ENCODE data around the gene KRTAP19-5. TPM values are rescaled to one million over a fixed set of nuclear protein-coding genes. Genes with fewer than 3 reads are reported as not detected.

KRTAP19-5 gene
- not detected in 2 replicates for total RNA-seq (2021)
- Bru-seq, nascent RNA, result not detected
- BruChase-seq, experiment 1, labeled RNA remaining after a 2-hour chase, result not detected
- BruChase-seq, experiment 2, labeled RNA remaining after a 6-hour chase, result not detected
- long read RNA-seq, result 0 reads

- BruUV-seq (replicated peaks), result no TSS peak
- Histone ChIP-seq H3K4me2 (no peak within 1 kb of the TSS), H4K20me1 (ENCODE audit: insufficient read depth) (no peaks in the 10 kb centered on the region), H3K4me3 (no peak within 1 kb of the TSS), H3F3A (ENCODE audit: insufficient read depth, low read depth) (no peaks in the 10 kb centered on the region), H3K27me3 (ENCODE audit: insufficient read depth, low read depth) (no peaks in the 10 kb centered on the region), H3K79me2 (ENCODE audit: low read depth) (no peaks in the 10 kb centered on the region), H3K9me3 (ENCODE audit: insufficient read depth, low read depth) (no peaks in the 10 kb centered on the region), H2AFZ (no peak within 1 kb of the TSS), H3K9me2 (ENCODE audit: insufficient read depth) (no peaks in the 10 kb centered on the region), H3K36me3 (ENCODE audit: low read depth) (no peaks in the 10 kb centered on the region), H3K4me1 (replicated peaks; ENCODE audit: insufficient read depth) (no peaks in the 10 kb centered on the region), H3K27ac (no peak within 1 kb of the TSS)
- ChIA-PET POLR2A (ENCODE audit: unreplicated experiment) (no interaction called here), CTCF (no interaction called here)
- no peak for DNase-seq
- TF ChIP-seq EZH2 (IDR thresholded peaks at IDR 0.05; ENCODE audit: low read depth), result no peak
- TF ChIP-seq, protein P1, sequence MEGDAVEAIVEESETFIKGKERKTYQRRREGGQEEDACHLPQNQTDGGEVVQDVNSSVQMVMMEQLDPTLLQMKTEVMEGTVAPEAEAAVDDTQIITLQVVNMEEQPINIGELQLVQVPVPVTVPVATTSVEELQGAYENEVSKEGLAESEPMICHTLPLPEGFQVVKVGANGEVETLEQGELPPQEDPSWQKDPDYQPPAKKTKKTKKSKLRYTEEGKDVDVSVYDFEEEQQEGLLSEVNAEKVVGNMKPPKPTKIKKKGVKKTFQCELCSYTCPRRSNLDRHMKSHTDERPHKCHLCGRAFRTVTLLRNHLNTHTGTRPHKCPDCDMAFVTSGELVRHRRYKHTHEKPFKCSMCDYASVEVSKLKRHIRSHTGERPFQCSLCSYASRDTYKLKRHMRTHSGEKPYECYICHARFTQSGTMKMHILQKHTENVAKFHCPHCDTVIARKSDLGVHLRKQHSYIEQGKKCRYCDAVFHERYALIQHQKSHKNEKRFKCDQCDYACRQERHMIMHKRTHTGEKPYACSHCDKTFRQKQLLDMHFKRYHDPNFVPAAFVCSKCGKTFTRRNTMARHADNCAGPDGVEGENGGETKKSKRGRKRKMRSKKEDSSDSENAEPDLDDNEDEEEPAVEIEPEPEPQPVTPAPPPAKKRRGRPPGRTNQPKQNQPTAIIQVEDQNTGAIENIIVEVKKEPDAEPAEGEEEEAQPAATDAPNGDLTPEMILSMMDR (conservative IDR thresholded peaks at IDR 0.05), result no peak
- intact Hi-C loops (cut with micrococcal nuclease; ENCODE audit: unreplicated experiment), result no loop called here
Measured at GRCh38 chr21:30502041-30502440, at the start of gene KRTAP19-5. Gene KRTAP19-5, minus strand, starts transcription at chr21:30502141. Its CDS starts 51 bp downstream, at chr21:30502090.

- Histone ChIP-seq H3K9me2 (ENCODE audit: insufficient read depth) (no peaks in the 10 kb centered on the region), H4K20me1 (ENCODE audit: insufficient read depth) (no peaks in the 10 kb centered on the region), H3K79me2 (ENCODE audit: low read depth) (no peaks in the 10 kb centered on the region), H3K9me3 (ENCODE audit: insufficient read depth, low read depth) (no peaks in the 10 kb centered on the region), H2AFZ (no peak within 1 kb of the TSS), H3K4me1 (replicated peaks; ENCODE audit: insufficient read depth) (no peaks in the 10 kb centered on the region), H3K36me3 (ENCODE audit: low read depth) (no peaks in the 10 kb centered on the region), H3K27me3 (ENCODE audit: insufficient read depth, low read depth) (no peaks in the 10 kb centered on the region), H3K27ac (no peak within 1 kb of the TSS), H3F3A (ENCODE audit: insufficient read depth, low read depth) (no peaks in the 10 kb centered on the region), H3K4me3 (no peak within 1 kb of the TSS), H3K4me2 (no peak within 1 kb of the TSS)
- DNase-seq, result no peak
- ChIA-PET POLR2A (ENCODE audit: unreplicated experiment) (no interaction called here), CTCF (no interaction called here)
- no TSS peak for BruUV-seq (replicated peaks)
- intact Hi-C loops (cut with micrococcal nuclease; ENCODE audit: unreplicated experiment), result no loop called here
- TF ChIP-seq EZH2 (IDR thresholded peaks at IDR 0.05; ENCODE audit: low read depth), result no peak
- TF ChIP-seq, protein P1 (conservative IDR thresholded peaks at IDR 0.05), result no peak
Measured at GRCh38 chr21:30541764-30542163, 39.8 kb upstream of the KRTAP19-5 start, which contains the start of gene KRTAP19-6. Gene KRTAP19-6, minus strand, starts transcription at chr21:30541864. Its CDS starts 31 bp downstream, at chr21:30541833.

DNA sequence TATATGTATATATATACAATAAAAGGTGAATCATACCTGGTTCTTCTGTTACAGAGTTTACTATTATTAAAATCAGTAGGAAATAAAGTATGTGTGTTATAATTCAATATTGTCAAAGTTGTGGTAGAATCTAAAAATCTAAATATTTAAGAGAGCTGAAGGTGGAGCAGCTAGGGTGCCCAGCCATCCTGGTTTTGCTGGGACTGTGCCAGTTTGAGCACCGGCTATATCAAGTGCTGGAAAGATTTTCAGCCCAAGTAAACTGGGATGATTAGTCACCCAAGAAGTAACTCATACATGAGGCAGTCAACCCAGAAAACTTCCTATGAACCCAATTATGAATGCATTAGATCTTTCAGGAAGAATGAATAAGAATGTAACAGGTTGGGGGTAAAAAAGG is 16.9 kb upstream of the KRTAP19-5 start:
- H3K4me2 ChIP-seq, result no peak overlapping the region
- H4K20me1 ChIP-seq (ENCODE audit: insufficient read depth), result no peaks in the 10 kb centered on the region
- no peaks in the 10 kb centered on the region for H3K9me3 ChIP-seq (ENCODE audit: insufficient read depth, low read depth)
- no peak overlapping the region for H3K27ac ChIP-seq
- BruUV-seq (replicated peaks), result no TSS peak
- ChIA-PET POLR2A (ENCODE audit: unreplicated experiment) (no interaction called here), CTCF (no interaction called here)
- intact Hi-C loops (cut with micrococcal nuclease; ENCODE audit: unreplicated experiment), result no loop called here
- no peak for DNase-seq
- H3K9me2 ChIP-seq (ENCODE audit: insufficient read depth), result no peaks in the 10 kb centered on the region
- no peak overlapping the region for H2AFZ ChIP-seq
- no peaks in the 10 kb centered on the region for H3K79me2 ChIP-seq (ENCODE audit: low read depth)
- H3F3A ChIP-seq (ENCODE audit: insufficient read depth, low read depth), result no peaks in the 10 kb centered on the region
- H3K27me3 ChIP-seq (ENCODE audit: insufficient read depth, low read depth), result no peaks in the 10 kb centered on the region
- TF ChIP-seq, protein P1 (conservative IDR thresholded peaks at IDR 0.05), result no peak
- TF ChIP-seq EZH2 (IDR thresholded peaks at IDR 0.05; ENCODE audit: low read depth), result no peak
- no peak overlapping the region for H3K4me3 ChIP-seq
- H3K4me1 ChIP-seq (replicated peaks; ENCODE audit: insufficient read depth), result no peaks in the 10 kb centered on the region
- no peaks in the 10 kb centered on the region for H3K36me3 ChIP-seq (ENCODE audit: low read depth)
